Measurements from ENCODE around the gene CCIN.
A peak's percentile ranks its signal among the peaks of the same experiment; 100 is the strongest.
"Not testable (repeated sequence)": the region's sequence is repeated elsewhere in the genome, so short reads cannot be mapped to it uniquely, and the experiment has no call there.

The CCIN gene

DNA sequence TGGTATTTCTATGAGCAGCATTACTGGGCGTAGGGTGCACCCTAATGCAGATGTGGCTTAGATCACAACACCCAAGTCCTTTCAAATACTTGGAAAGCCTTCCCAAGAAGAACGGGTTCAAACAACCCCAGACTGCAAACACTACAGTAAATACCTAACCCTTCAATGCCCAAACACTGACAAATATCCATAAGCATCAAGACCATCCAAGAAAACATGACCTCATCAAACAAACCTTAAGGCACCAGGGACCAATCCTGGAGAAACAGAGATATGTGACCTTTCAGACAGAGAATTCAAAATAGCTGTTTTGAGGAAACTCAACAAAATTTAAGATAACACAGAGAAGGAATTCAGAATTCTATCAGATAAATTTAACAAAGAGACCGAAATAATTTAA, 6.0 kb downstream of the CCIN start:
- H3K4me3 ChIP-seq (ENCODE audit: low read length); H3K4me1 ChIP-seq (ENCODE audit: control insufficient read depth, insufficient read depth, low read length); H3K9ac ChIP-seq (ENCODE audit: low read length); H3K9me3 ChIP-seq (ENCODE audit: control insufficient read depth, low read length); H3K36me3 ChIP-seq (ENCODE audit: control insufficient read depth, insufficient read depth, low read length, severe bottlenecking); DNase-seq (ENCODE audit: low read depth); H3K27me3 ChIP-seq (replicated peaks; ENCODE audit: control insufficient read depth, insufficient read depth, low read length): not testable (repeated sequence)

DNA sequence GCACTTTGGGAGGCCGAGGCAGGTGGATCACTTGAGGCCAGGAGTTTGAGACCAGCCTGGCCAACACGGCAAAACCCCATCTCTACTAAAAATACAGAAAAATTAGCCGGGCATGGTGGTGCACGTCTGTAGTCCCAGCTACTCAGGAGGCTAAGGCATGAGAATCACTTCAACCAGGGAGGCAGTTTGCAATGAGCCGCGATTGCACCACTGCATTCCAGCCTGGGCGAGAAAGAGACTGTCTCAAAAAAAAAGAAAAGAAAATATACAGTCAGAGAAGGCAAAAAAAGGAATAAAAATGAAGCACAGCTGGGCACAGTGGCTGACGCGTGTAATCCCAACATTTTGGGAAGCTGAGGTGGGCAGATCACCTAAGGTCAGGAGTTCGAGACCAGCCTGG, 7.3 kb downstream of the CCIN start:
- not testable (repeated sequence) for H3K27me3 ChIP-seq (replicated peaks; ENCODE audit: control insufficient read depth, insufficient read depth, low read length); DNase-seq (ENCODE audit: low read depth); H3K4me3 ChIP-seq (ENCODE audit: low read length); H3K36me3 ChIP-seq (ENCODE audit: control insufficient read depth, insufficient read depth, low read length, severe bottlenecking); H3K4me1 ChIP-seq (ENCODE audit: control insufficient read depth, insufficient read depth, low read length); H3K9me3 ChIP-seq (ENCODE audit: control insufficient read depth, low read length); H3K9ac ChIP-seq (ENCODE audit: low read length)

- no peaks in the 10 kb centered on the region for H3K4me1 ChIP-seq (ENCODE audit: control insufficient read depth, insufficient read depth, low read length)
- H3K27me3 ChIP-seq (replicated peaks; ENCODE audit: control insufficient read depth, insufficient read depth, low read length) = no peaks in the 10 kb centered on the region
Measured at GRCh38 chr9:36177571-36177970, 8.4 kb downstream of the CCIN start.

DNA sequence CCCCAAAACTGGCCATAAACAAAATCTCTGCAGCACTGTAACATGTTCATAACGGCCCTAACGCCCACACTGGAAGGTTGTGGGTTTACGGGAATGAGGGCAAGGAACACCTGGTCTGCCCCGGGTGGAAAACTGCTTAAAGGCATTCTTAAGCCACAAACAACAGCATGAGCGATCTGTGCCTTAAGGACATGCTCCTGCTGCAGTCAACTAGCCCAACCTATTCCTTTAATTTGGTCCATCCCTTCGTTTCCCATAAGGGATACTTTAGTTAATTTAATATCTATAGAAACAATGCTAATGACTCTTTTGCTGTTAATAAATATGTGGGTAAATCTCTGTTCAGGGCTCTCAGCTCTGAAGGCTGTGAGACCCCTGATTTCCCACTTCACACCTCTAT, 11.1 kb downstream of the CCIN start:
- DNase-seq (ENCODE audit: low read depth); H3K4me1 ChIP-seq (ENCODE audit: control insufficient read depth, insufficient read depth, low read length); H3K4me3 ChIP-seq (ENCODE audit: low read length); H3K36me3 ChIP-seq (ENCODE audit: control insufficient read depth, insufficient read depth, low read length, severe bottlenecking); H3K9me3 ChIP-seq (ENCODE audit: control insufficient read depth, low read length); H3K9ac ChIP-seq (ENCODE audit: low read length); H3K27me3 ChIP-seq (replicated peaks; ENCODE audit: control insufficient read depth, insufficient read depth, low read length): not testable (repeated sequence)

More at GRCh38 chr9:36177571-36177970, 8.4 kb downstream of the CCIN start:
- no peak for DNase-seq (ENCODE audit: low read depth)
- Histone ChIP-seq H3K9ac (ENCODE audit: low read length) (no peak overlapping the region), H3K4me3 (ENCODE audit: low read length) (no peak overlapping the region), H3K36me3 (ENCODE audit: control insufficient read depth, insufficient read depth, low read length, severe bottlenecking) (no peaks in the 10 kb centered on the region), H3K9me3 (ENCODE audit: control insufficient read depth, low read length) (no peaks in the 10 kb centered on the region)

- no peak overlapping the region for H3K4me3 ChIP-seq (ENCODE audit: low read length)
- H3K9ac ChIP-seq (ENCODE audit: low read length) = peak overlapping the region; percentile 13
- peak; percentile 25 for DNase-seq (ENCODE audit: low read depth)
- H3K36me3 ChIP-seq (ENCODE audit: control insufficient read depth, insufficient read depth, low read length, severe bottlenecking) = no peaks in the 10 kb centered on the region
- peaks cover 22% of the 10 kb centered on the region for H3K4me1 ChIP-seq (ENCODE audit: control insufficient read depth, insufficient read depth, low read length)
- H3K9me3 ChIP-seq (ENCODE audit: control insufficient read depth, low read length) = no peaks in the 10 kb centered on the region
- no peaks in the 10 kb centered on the region for H3K27me3 ChIP-seq (replicated peaks; ENCODE audit: control insufficient read depth, insufficient read depth, low read length)
Measured at GRCh38 chr9:36187414-36187813, 18.2 kb downstream of the CCIN start.

GRCh38 chr9:36188212-36188611, 19.0 kb downstream of the CCIN start:
- Histone ChIP-seq H3K36me3 (ENCODE audit: control insufficient read depth, insufficient read depth, low read length, severe bottlenecking) (no peaks in the 10 kb centered on the region), H3K4me1 (ENCODE audit: control insufficient read depth, insufficient read depth, low read length) (peaks cover 30% of the 10 kb centered on the region), H3K4me3 (ENCODE audit: low read length) (no peak overlapping the region), H3K9me3 (ENCODE audit: control insufficient read depth, low read length) (no peaks in the 10 kb centered on the region), H3K27me3 (replicated peaks; ENCODE audit: control insufficient read depth, insufficient read depth, low read length) (no peaks in the 10 kb centered on the region), H3K9ac (ENCODE audit: low read length) (no peak overlapping the region)
- no peak for DNase-seq (ENCODE audit: low read depth)

DNA sequence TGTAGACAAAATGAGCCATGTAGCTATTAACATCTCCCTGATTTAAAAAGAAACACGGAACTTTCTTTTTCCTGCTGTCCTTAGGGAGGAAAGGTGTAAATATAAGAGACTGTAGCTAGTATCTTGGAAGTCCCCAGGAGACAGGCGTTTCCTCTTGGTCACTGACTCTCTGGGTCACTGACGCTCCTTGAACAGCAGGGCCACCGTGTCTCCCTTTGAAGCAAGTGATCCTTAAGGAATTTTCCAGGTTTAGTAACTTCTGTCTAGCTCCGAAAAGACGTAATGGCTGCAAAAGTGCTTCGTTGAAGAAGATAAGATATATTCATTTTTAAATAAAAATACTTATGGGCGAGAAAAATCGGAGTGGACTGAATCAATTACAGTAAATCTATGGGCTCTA, 20.8 kb downstream of the CCIN start:
- DNase-seq (ENCODE audit: low read depth) = peak; percentile 24
- Histone ChIP-seq H3K27me3 (replicated peaks; ENCODE audit: control insufficient read depth, insufficient read depth, low read length) (no peaks in the 10 kb centered on the region), H3K4me3 (ENCODE audit: low read length) (peak overlapping the region; percentile 91), H3K9ac (ENCODE audit: low read length) (peak overlapping the region; percentile 97), H3K36me3 (ENCODE audit: control insufficient read depth, insufficient read depth, low read length, severe bottlenecking) (no peaks in the 10 kb centered on the region), H3K9me3 (ENCODE audit: control insufficient read depth, low read length) (no peaks in the 10 kb centered on the region), H3K4me1 (ENCODE audit: control insufficient read depth, insufficient read depth, low read length) (peaks cover 46% of the 10 kb centered on the region)

- Histone ChIP-seq H3K27me3 (replicated peaks; ENCODE audit: control insufficient read depth, insufficient read depth, low read length) (no peaks in the 10 kb centered on the region), H3K4me1 (ENCODE audit: control insufficient read depth, insufficient read depth, low read length) (peaks cover 46% of the 10 kb centered on the region), H3K36me3 (ENCODE audit: control insufficient read depth, insufficient read depth, low read length, severe bottlenecking) (peaks cover 5% of the 10 kb centered on the region), H3K4me3 (ENCODE audit: low read length) (peak within 1 kb of the TSS; percentile 91), H3K9me3 (ENCODE audit: control insufficient read depth, low read length) (no peaks in the 10 kb centered on the region), H3K9ac (ENCODE audit: low read length) (peak within 1 kb of the TSS; percentile 97)
- DNase-seq (ENCODE audit: low read depth) = peak; percentile 99
Measured at GRCh38 chr9:36190388-36191289, 21.5 kb downstream of the CCIN start, which contains the start of gene CLTA. CLTA (plus strand) TSS chr9:36190921; CDS start chr9:36191057, 136 bp downstream.

- Histone ChIP-seq H3K9ac (ENCODE audit: low read length) (peak overlapping the region; percentile 97), H3K9me3 (ENCODE audit: control insufficient read depth, low read length) (no peaks in the 10 kb centered on the region), H3K4me1 (ENCODE audit: control insufficient read depth, insufficient read depth, low read length) (peaks cover 46% of the 10 kb centered on the region), H3K36me3 (ENCODE audit: control insufficient read depth, insufficient read depth, low read length, severe bottlenecking) (peaks cover 5% of the 10 kb centered on the region), H3K4me3 (ENCODE audit: low read length) (peak overlapping the region; percentile 91), H3K27me3 (replicated peaks; ENCODE audit: control insufficient read depth, insufficient read depth, low read length) (no peaks in the 10 kb centered on the region)
- DNase-seq (ENCODE audit: low read depth) = peak; percentile 70
Measured at GRCh38 chr9:36191290-36191645, 22.1 kb downstream of the CCIN start.

DNA sequence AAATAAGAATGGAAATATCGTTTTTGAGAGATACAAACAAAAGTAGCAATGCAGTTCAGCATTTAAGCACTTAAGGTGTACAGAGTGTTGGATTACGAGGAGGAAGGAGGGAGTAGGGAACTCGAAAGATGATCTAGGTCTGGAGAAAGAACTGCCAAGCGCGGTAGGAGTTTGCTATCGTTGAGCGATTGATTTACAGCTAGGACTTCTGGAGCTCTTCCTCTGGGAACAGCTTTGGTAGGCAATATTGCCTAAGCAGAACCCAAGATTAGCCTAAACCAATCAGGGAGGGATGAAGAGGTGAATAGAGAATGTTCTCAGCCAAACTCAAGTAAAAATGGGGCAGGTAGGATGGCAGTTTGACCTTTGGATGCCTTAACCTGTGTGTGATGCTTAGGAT, 22.5 kb downstream of the CCIN start:
- H3K4me1 ChIP-seq (ENCODE audit: control insufficient read depth, insufficient read depth, low read length) = peaks cover 46% of the 10 kb centered on the region
- peak overlapping the region; percentile 97 for H3K9ac ChIP-seq (ENCODE audit: low read length)
- no peaks in the 10 kb centered on the region for H3K9me3 ChIP-seq (ENCODE audit: control insufficient read depth, low read length)
- peaks cover 5% of the 10 kb centered on the region for H3K36me3 ChIP-seq (ENCODE audit: control insufficient read depth, insufficient read depth, low read length, severe bottlenecking)
- H3K4me3 ChIP-seq (ENCODE audit: low read length) = peak overlapping the region; percentile 91
- H3K27me3 ChIP-seq (replicated peaks; ENCODE audit: control insufficient read depth, insufficient read depth, low read length) = no peaks in the 10 kb centered on the region
- DNase-seq (ENCODE audit: low read depth) = peak; percentile 46

- Histone ChIP-seq H3K36me3 (ENCODE audit: control insufficient read depth, insufficient read depth, low read length, severe bottlenecking) (peaks cover 7% of the 10 kb centered on the region), H3K27me3 (replicated peaks; ENCODE audit: control insufficient read depth, insufficient read depth, low read length) (no peaks in the 10 kb centered on the region), H3K9ac (ENCODE audit: low read length) (peak overlapping the region; percentile 97), H3K4me3 (ENCODE audit: low read length) (peak overlapping the region; percentile 91), H3K4me1 (ENCODE audit: control insufficient read depth, insufficient read depth, low read length) (peaks cover 45% of the 10 kb centered on the region), H3K9me3 (ENCODE audit: control insufficient read depth, low read length) (no peaks in the 10 kb centered on the region)
- peak; percentile 46 for DNase-seq (ENCODE audit: low read depth)
Measured at GRCh38 chr9:36192196-36192595, 23.0 kb downstream of the CCIN start.

Data from adipocyte (in vitro differentiated cells).